ENCODE data around the gene MMP20. TPM values are rescaled to one million over a fixed set of nuclear protein-coding genes. Genes with fewer than 3 reads are reported as not detected.
A peak's percentile ranks its signal among the peaks of the same experiment; 100 is the strongest.

Gene MMP20
- total RNA-seq, 1 donor from 2014 or later: not detected

DNA sequence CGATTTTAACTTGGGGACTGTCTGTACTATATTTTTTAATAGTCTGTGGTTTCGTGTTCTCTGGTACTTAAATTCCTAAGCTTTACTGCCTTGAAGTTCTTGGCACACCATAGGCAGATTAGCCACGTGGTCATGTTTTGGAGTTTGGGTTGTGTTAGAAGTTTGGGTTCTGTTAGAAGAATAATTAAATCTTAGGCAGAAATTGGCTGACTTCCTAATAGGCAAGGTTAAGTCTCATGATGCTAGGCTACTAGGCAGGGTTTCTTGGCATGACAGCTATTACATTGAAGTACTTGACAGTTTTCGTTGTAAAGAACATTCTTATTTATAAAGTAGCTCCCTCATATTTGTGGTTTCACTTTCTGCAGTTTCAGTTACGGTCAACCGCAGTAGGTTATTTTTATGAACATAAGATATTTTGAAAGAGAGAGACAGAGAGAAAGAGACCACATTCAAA, 64.5 kb downstream of the MMP20 start:
- Histone ChIP-seq H3K4me3 (peak overlapping the region; percentile 38), H3K27ac (replicated peaks) (no peak overlapping the region), H3K9me3 (replicated peaks) (no peaks in the 10 kb centered on the region), H3K27me3 (ENCODE audit: low read depth) (peaks cover 5% of the 10 kb centered on the region), H3K4me1 (no peaks in the 10 kb centered on the region), H3K36me3 (no peaks in the 10 kb centered on the region)
- DNase-seq: no peak
- TF ChIP-seq CTCF (IDR thresholded peaks at IDR 0.05; ENCODE audit: borderline replicate concordance): no peak
- intact Hi-C loops (cut with micrococcal nuclease): no loop called here

- Histone ChIP-seq H3K4me3 (no peak overlapping the region), H3K27ac (replicated peaks) (no peak overlapping the region), H3K9me3 (replicated peaks) (no peaks in the 10 kb centered on the region), H3K27me3 (ENCODE audit: low read depth) (peaks cover 5% of the 10 kb centered on the region), H3K4me1 (no peaks in the 10 kb centered on the region), H3K36me3 (no peaks in the 10 kb centered on the region)
- intact Hi-C loops (cut with micrococcal nuclease): no loop called here
- DNase-seq: no peak
- TF ChIP-seq CTCF (IDR thresholded peaks at IDR 0.05; ENCODE audit: borderline replicate concordance): no peak
Observed at GRCh38 chr11:102559839-102560238, 65.3 kb downstream of the MMP20 start.

GRCh38 chr11:102555091-102555490, 70.0 kb downstream of the MMP20 start:
- no peak for TF ChIP-seq CTCF (IDR thresholded peaks at IDR 0.05; ENCODE audit: borderline replicate concordance)
- H3K4me1 ChIP-seq: no peaks in the 10 kb centered on the region
- no peak overlapping the region for H3K27ac ChIP-seq (replicated peaks)
- H3K27me3 ChIP-seq (ENCODE audit: low read depth): peaks cover 5% of the 10 kb centered on the region
- no peaks in the 10 kb centered on the region for H3K9me3 ChIP-seq (replicated peaks)
- H3K36me3 ChIP-seq: no peaks in the 10 kb centered on the region
- DNase-seq: no peak
- no peak overlapping the region for H3K4me3 ChIP-seq
- intact Hi-C loops (cut with micrococcal nuclease): no loop called here

DNA sequence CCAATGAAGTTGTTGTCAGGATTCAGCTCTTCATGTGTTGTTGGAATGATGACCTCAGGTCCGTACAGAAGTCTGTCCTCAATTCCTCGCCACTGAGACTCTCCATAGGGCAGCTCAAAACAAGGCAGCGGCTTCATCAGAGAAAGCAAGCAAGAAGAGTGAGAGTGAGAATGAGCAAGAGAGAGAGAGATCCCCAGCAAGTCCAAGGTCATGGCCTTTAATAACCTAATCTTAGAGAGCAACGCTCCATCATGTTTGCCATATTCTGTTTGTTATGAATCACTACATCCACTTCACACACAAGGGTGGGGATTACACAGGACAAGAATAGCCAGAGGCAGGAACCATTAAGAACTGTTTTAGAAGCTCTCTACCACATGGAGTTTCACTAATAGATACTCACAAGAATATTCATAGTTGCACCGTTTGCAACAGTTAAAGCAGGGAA, 71.3 kb downstream of the MMP20 start:
- intact Hi-C loops (cut with micrococcal nuclease): no loop called here

GRCh38 chr11:102552447-102553194, 72.5 kb downstream of the MMP20 start:
- Histone ChIP-seq H3K4me1 (no peaks in the 10 kb centered on the region), H3K36me3 (no peaks in the 10 kb centered on the region), H3K4me3 (no peak overlapping the region), H3K9me3 (replicated peaks) (no peaks in the 10 kb centered on the region), H3K27me3 (ENCODE audit: low read depth) (no peaks in the 10 kb centered on the region), H3K27ac (replicated peaks) (no peak overlapping the region)
- no peak for TF ChIP-seq CTCF (IDR thresholded peaks at IDR 0.05; ENCODE audit: borderline replicate concordance)
- intact Hi-C loops (cut with micrococcal nuclease): no loop called here
- DNase-seq: no peak

More for the DNA sequence above, 71.3 kb downstream of the MMP20 start:
- H3K27ac ChIP-seq (replicated peaks): no peak overlapping the region
- TF ChIP-seq CTCF (IDR thresholded peaks at IDR 0.05; ENCODE audit: borderline replicate concordance): no peak
- H3K4me1 ChIP-seq: no peaks in the 10 kb centered on the region
- no peaks in the 10 kb centered on the region for H3K36me3 ChIP-seq
- H3K9me3 ChIP-seq (replicated peaks): no peaks in the 10 kb centered on the region
- DNase-seq: no peak
- H3K4me3 ChIP-seq: no peak overlapping the region
- peaks cover 5% of the 10 kb centered on the region for H3K27me3 ChIP-seq (ENCODE audit: low read depth)
